ENCODE data around the gene ANKFY1.

- TF ChIP-seq CTCF (IDR thresholded peaks at IDR 0.05; ENCODE audit: low read depth, low read length) (no peak), EZH2phosphoT487 (IDR thresholded peaks at IDR 0.05; ENCODE audit: low read depth) (no peak)
Measured at GRCh38 chr17:4270736-4271135, 7.0 kb upstream of the ANKFY1 start.
